Spleen (tissue), 11 donors: Measurements from ENCODE around the gene MST1. TPM values are rescaled to one million over a fixed set of nuclear protein-coding genes. Genes with fewer than 3 reads are reported as not detected.

Experiments
- DNase-seq: peaks from one replicate; pipeline ENCODE4 v3.0.0-alpha.2; 2020
- H3K27ac ChIP-seq, 8 donors: fragments of 200-600 bp; sonication (generic) in 7 of 8; 1 replicate in 4 of 8; 2 replicates in 4 of 8; pipeline versions ENCODE4 v1.5.0 to v1.8.0; 2016 to 2021; ENCODE audit warnings: inconsistent platforms in 4 of 8, mild to moderate bottlenecking in 4 of 8, moderate library complexity in 1 of 8
- H3K27me3 ChIP-seq, 7 donors: fragments of 200-600 bp; sonication (generic) in 6 of 7; replicated peaks in 1 of 7; 1 replicate in 4 of 7; 2 replicates in 3 of 7; pipeline versions ENCODE4 v1.5.0 to v1.8.0; 2016 to 2021; ENCODE audit warnings: inconsistent platforms in 3 of 7, mild to moderate bottlenecking in 1 of 7
- H3K36me3 ChIP-seq, 6 donors: fragments of 200-600 bp; sonication (generic) in 5 of 6; 1 replicate in 4 of 6; 2 replicates in 2 of 6; pipeline versions ENCODE4 v1.5.0 to v1.8.0; 2016 to 2021; ENCODE audit warnings: inconsistent platforms in 2 of 6
- H3K4me1 ChIP-seq, 6 donors: fragments of 200-600 bp; sonication (generic) in 5 of 6; 1 replicate in 3 of 6; 2 replicates in 3 of 6; pipeline versions ENCODE4 v1.5.0 to v1.8.0; 2016 to 2021; ENCODE audit warnings: inconsistent platforms in 3 of 6
- H3K4me3 ChIP-seq, 8 donors: fragments of 200-600 bp; sonication (generic) in 7 of 8; 1 replicate in 4 of 8; 2 replicates in 4 of 8; pipeline versions ENCODE4 v1.5.0 to v1.8.0; 2016 to 2021; ENCODE audit warnings: inconsistent platforms in 4 of 8, mild to moderate bottlenecking in 4 of 8, moderate library complexity in 2 of 8
- H3K9me3 ChIP-seq, 8 donors: fragments of 200-600 bp; sonication (generic) in 7 of 8; 1 replicate in 4 of 8; 2 replicates in 4 of 8; pipeline versions ENCODE4 v1.5.0 to v1.8.0; 2016 to 2021; ENCODE audit warnings: inconsistent platforms in 4 of 8
- CTCF ChIP-seq, 11 experiments: fragments of 200-600 bp in 7 of 11; fragments of 450-650 bp in 4 of 11; sonication (generic) in 4 of 11; IDR thresholded peaks in 8 of 11; conservative IDR thresholded peaks in 3 of 11; 1 replicate in 7 of 11; 2 replicates in 4 of 11; pipeline versions ENCODE4 v1.4.0 to v1.8.0; 2016 to 2021; ENCODE audit warnings: antibody characterized with exemption in 11 of 11, inconsistent platforms in 4 of 11, mild to moderate bottlenecking in 1 of 11
- POLR2A ChIP-seq, 3 donors: fragments of 450-650 bp; IDR thresholded peaks; one replicate each; pipeline ENCODE4 v1.5.1; 2017; ENCODE audit warnings: antibody characterized with exemption in 3 of 3, mild to moderate bottlenecking in 1 of 3
- POLR2AphosphoS5 ChIP-seq, 3 donors: sonication (generic); formaldehyde crosslinking; IDR thresholded peaks; one replicate each; pipeline ENCODE4 v1.5.1; 2017; ENCODE audit warnings: antibody characterized with exemption in 3 of 3
- WGBS, 5 donors: extraction: QIAGEN DNeasy Blood & Tissue Kit in 3 of 5; methylation state at CpG; one replicate each; pipeline versions ENCODE4 v1.1.5 to v1.1.7; 2013 to 2018; 5-methylcytosine and 5-hydroxymethylcytosine counted together
- intact Hi-C: fragments of 100-400 bp; cut with DNase I; formaldehyde crosslinking; loops from one replicate; pipeline ENCODE4 v1.15.0; 2023; ENCODE audit warnings: low total_unique reads
- polyA plus RNA-seq, 3 donors: library from polyadenylated mRNA; stranded (reverse); fragments of 200-250 nt; gene quantifications; one replicate each; pipeline ENCODE4 v1.2.1, GENCODE V29; 2013
- total RNA-seq, 7 donors: library from RNA; depleted of rRNA in 3 of 7; stranded (reverse); fragments of >200 nt in 3 of 7; fragmentation: NEBNext Ultra II Directional in 4 of 7; extraction: Animal tissue kit (Norgen Biotek cat#: 25700) in 4 of 7; gene quantifications; one replicate each; pipeline versions ENCODE4 v1.1.0 to v1.2.1, GENCODE V29; 2016 to 2021
- donor health status: healthy with polysubstance abuse.
- donor health status: DM: no; HTN: no; CAD: no; lungs with moderate emphysema.
- donor health status: DM: no; HTN: no; CAD: no.
- donor health status: Bipolar disorder and iron deficiency.
- donor health status: healthy.
- donor health status: DM: no; HTN: no; CAD: no.
- donor health status: DM: yes; HTN: yes; CAD: no.

MST1 gene
- total and polyA plus RNA-seq, 10 donors, result 17.0 to 65.8 (median 23.6) TPM

- Histone ChIP-seq H3K27ac (no peak overlapping the region), H3K9me3 (no peaks in the 10 kb centered on the region), H3K4me3 (no peak overlapping the region), H3K4me1 (peaks cover 10 to 57% (median 24%) of the 10 kb centered on the region in 6 donors), H3K27me3 (no peaks in the 10 kb centered on the region), H3K36me3 (peaks cover 0 to 56% (median 51%) of the 10 kb centered on the region in 6 donors)
- TF ChIP-seq POLR2AphosphoS5 (IDR thresholded peaks at IDR 0.05) (no peak), POLR2A (IDR thresholded peaks at IDR 0.05) (no peak), CTCF (IDR thresholded peaks at IDR 0.05 in 8 of 11, conservative IDR thresholded peaks at IDR 0.05 in 3 of 11) (no peak)
- no peak for DNase-seq
- 92 to 97% (median 96%) methylated on average over 8 to 11 of the region's 11 CpGs for WGBS, 5 donors
- intact Hi-C loops, result no loop called here
Measured at GRCh38 chr3:49675912-49676311, 13.4 kb downstream of the MST1 start.

- DNase-seq, result no peak
- peaks cover 0 to 43% (median 38%) of the 10 kb centered on the region in 6 donors for H3K36me3 ChIP-seq
- H3K4me1 ChIP-seq, result peaks cover 10 to 57% (median 24%) of the 10 kb centered on the region in 6 donors
- H3K9me3 ChIP-seq, result no peaks in the 10 kb centered on the region
- intact Hi-C loops, result no loop called here
- 1 to 11% (median 7%) methylated on average over 13 to 34 of the region's 34 CpGs for WGBS, 5 donors
- peak overlapping the region; percentile 73 to 97 (median 88) for H3K4me3 ChIP-seq
- peak overlapping the region; percentile 93 to 98 (median 94) for H3K27ac ChIP-seq
- no peaks in the 10 kb centered on the region for H3K27me3 ChIP-seq
- TF ChIP-seq CTCF (IDR thresholded peaks at IDR 0.05 in 8 of 11, conservative IDR thresholded peaks at IDR 0.05 in 3 of 11) (peak in 1 of 11 experiments; percentile 1), POLR2A (IDR thresholded peaks at IDR 0.05) (no peak)
Measured at GRCh38 chr3:49674497-49674983, 14.7 kb downstream of the MST1 start.

- WGBS, 5 donors, result 0 to 1% (median 1%) methylated on average over 40 to 71 of the region's 71 CpGs
- intact Hi-C loops, result no loop called here
Measured at GRCh38 chr3:49673715-49674496, 15.4 kb downstream of the MST1 start, which contains the start of gene APEH. TSS of gene APEH (plus strand) at chr3:49674351. CDS start at chr3:49674402, 51 bp downstream.

More at GRCh38 chr3:49673715-49674496, 15.4 kb downstream of the MST1 start, which contains the start of gene APEH:
- no peaks in the 10 kb centered on the region for H3K9me3 ChIP-seq
- no peaks in the 10 kb centered on the region for H3K27me3 ChIP-seq
- peak within 1 kb of the TSS; percentile 73 to 97 (median 88) for H3K4me3 ChIP-seq
- TF ChIP-seq CTCF (IDR thresholded peaks at IDR 0.05 in 8 of 11, conservative IDR thresholded peaks at IDR 0.05 in 3 of 11) (peak in 2 of 11 experiments; percentile 26 to 46), POLR2AphosphoS5 (IDR thresholded peaks at IDR 0.05) (peak; percentile 93 to 96 (median 94)), POLR2A (IDR thresholded peaks at IDR 0.05) (no peak)
- H3K4me1 ChIP-seq, result peaks cover 10 to 57% (median 24%) of the 10 kb centered on the region in 6 donors
- peaks cover 0 to 36% (median 32%) of the 10 kb centered on the region in 6 donors for H3K36me3 ChIP-seq
- peak within 1 kb of the TSS; percentile 93 to 98 (median 94) for H3K27ac ChIP-seq
- peak; percentile 99 for DNase-seq
